H1 (cell line): ENCODE results near the gene PTPRJ. TPM values are rescaled to one million over a fixed set of nuclear protein-coding genes. Genes with fewer than 3 reads are reported as not detected.

Experiments used
- CTCF ChIA-PET: fragments of 300-600 bp; sonication (Branson Sonifier 250); formaldehyde crosslinking; loops from one replicate; lab custom pipeline; 2021; ENCODE audit not compliant: partially characterized antibody; lab: Charles Lee
- POLR2A ChIA-PET: fragments of 300-600 bp; sonication (Branson Sonifier 250); formaldehyde crosslinking; loops from one replicate; lab custom pipeline; 2021; ENCODE audit warnings: inconsistent platforms; ENCODE audit not compliant: partially characterized antibody; lab: Charles Lee
- DNase-seq, 2 experiments: peaks; one replicate each; pipeline versions ENCODE4 v3.0.0 to v3.0.0-alpha.2; 2010 to 2022; ENCODE audit warnings: low spot score in 2 of 2, low read depth in 1 of 2, mixed read lengths in 1 of 2
- FAIRE-seq: peaks from 2 replicates; lab custom pipeline; 2011; peaks lifted over from hg19 to GRCh38; lab: Jason Lieb, UNC
- H2AFZ ChIP-seq: 2 replicates; pipeline ENCODE4 v1.8.1; 2012; ENCODE audit warnings: low read length, inconsistent platforms
- H2AK5ac ChIP-seq: 2 replicates; pipeline ENCODE4 v1.6.1; 2013; ENCODE audit warnings: low read depth, low read length
- H2BK120ac ChIP-seq: replicated peaks from 2 replicates; pipeline ENCODE3; 2013; ENCODE audit warnings: low read depth, low read length, inconsistent platforms
- H2BK12ac ChIP-seq: 2 replicates; pipeline ENCODE4 v1.6.1; 2013; ENCODE audit warnings: low read depth, low read length
- H2BK15ac ChIP-seq: 2 replicates; pipeline ENCODE4 v1.6.1; 2013; ENCODE audit warnings: low read length
- H2BK20ac ChIP-seq: 2 replicates; pipeline ENCODE4 v1.6.1; 2013; ENCODE audit warnings: low read length
- H2BK5ac ChIP-seq: 2 replicates; pipeline ENCODE4 v1.6.1; 2013; ENCODE audit warnings: low read depth, low read length
- H3K14ac ChIP-seq: 2 replicates; pipeline ENCODE4 v1.6.1; 2013; ENCODE audit warnings: inconsistent platforms; ENCODE audit not compliant: insufficient read length
- H3K18ac ChIP-seq: 2 replicates; pipeline ENCODE4 v1.6.1; 2013; ENCODE audit warnings: low read length; ENCODE audit errors: extremely low read depth
- H3K23ac ChIP-seq: 2 replicates; pipeline ENCODE4 v1.6.1; 2013; ENCODE audit warnings: inconsistent platforms; ENCODE audit not compliant: insufficient read length
- H3K23me2 ChIP-seq: 2 replicates; pipeline ENCODE4 v1.6.1; 2013; ENCODE audit warnings: low read depth, low read length
- H3K27ac ChIP-seq: 2 replicates; pipeline ENCODE4 v1.6.1; 2011; ENCODE audit warnings: low read depth, low read length, inconsistent platforms
- H3K27me3 ChIP-seq, 4 experiments: replicated peaks in 1 of 4; 1 replicate in 1 of 4; 2 replicates in 3 of 4; pipeline versions ENCODE4 v1.6.1 to v1.8.1; 2011 to 2013; ENCODE audit warnings: low read length in 3 of 4, mild to moderate bottlenecking in 3 of 4, inconsistent platforms in 2 of 4, mixed read lengths in 2 of 4, moderate library complexity in 1 of 4; ENCODE audit not compliant: control insufficient read depth in 3 of 4, insufficient read depth in 3 of 4; ENCODE audit errors: extremely low read depth in 1 of 4
- H3K36me3 ChIP-seq, 4 experiments: 2 replicates each; pipeline versions ENCODE4 v1.6.1 to v1.8.1; 2011 to 2013; ENCODE audit warnings: mild to moderate bottlenecking in 4 of 4, low read length in 3 of 4, moderate library complexity in 2 of 4, control low read depth in 1 of 4, inconsistent platforms in 1 of 4; ENCODE audit not compliant: insufficient read depth in 4 of 4, control insufficient read depth in 2 of 4
- H3K4ac ChIP-seq: replicated peaks from 2 replicates; pipeline ENCODE3; 2013; ENCODE audit warnings: low read length, low read depth, mixed read lengths, inconsistent platforms; ENCODE audit not compliant: insufficient read length
- H3K4me1 ChIP-seq, 4 experiments: replicated peaks in 1 of 4; 1 replicate in 1 of 4; 2 replicates in 3 of 4; pipeline versions ENCODE4 v1.6.1 to v1.8.1; 2011 to 2013; ENCODE audit warnings: low read length in 3 of 4, inconsistent platforms in 2 of 4, mixed read lengths in 1 of 4; ENCODE audit not compliant: insufficient read depth in 4 of 4, control insufficient read depth in 3 of 4
- H3K4me2 ChIP-seq, 2 experiments: 2 replicates each; pipeline versions ENCODE4 v1.6.1 to v1.8.1; 2011 to 2013; ENCODE audit warnings: low read depth in 2 of 2, low read length in 2 of 2, control low read depth in 1 of 2, inconsistent platforms in 1 of 2, mild to moderate bottlenecking in 1 of 2; ENCODE audit not compliant: insufficient read depth in 1 of 2
- H3K4me3 ChIP-seq, 4 experiments: fragments of 200-600, 300-600 bp in 1 of 4; sonication (generic), shearing (Covaris generic), sonication (Bioruptor Twin) in 1 of 4; 2 replicates each; pipeline versions ENCODE4 v1.5.1 to v1.8.1; 2011 to 2016; ENCODE audit warnings: low read length in 4 of 4, low read depth in 3 of 4, control low read depth in 2 of 4, inconsistent platforms in 2 of 4, mild to moderate bottlenecking in 2 of 4, mixed read lengths in 1 of 4, moderate library complexity in 1 of 4; ENCODE audit not compliant: insufficient read depth in 2 of 4; ENCODE audit errors: extremely low read depth in 1 of 4
- H3K56ac ChIP-seq: replicated peaks from 2 replicates; pipeline ENCODE3; 2013; ENCODE audit warnings: low read depth, mild to moderate bottlenecking, mixed read lengths, low read length, inconsistent platforms; ENCODE audit not compliant: insufficient read length
- H3K79me1 ChIP-seq: 2 replicates; pipeline ENCODE4 v1.6.1; 2013; ENCODE audit warnings: low read depth, low read length, control low read depth
- H3K79me2 ChIP-seq, 2 experiments: 2 replicates each; pipeline versions ENCODE4 v1.6.1 to v1.8.1; 2012 to 2013; ENCODE audit warnings: low read length in 2 of 2, mild to moderate bottlenecking in 2 of 2, inconsistent platforms in 1 of 2; ENCODE audit not compliant: insufficient read depth in 2 of 2, control insufficient read depth in 1 of 2
- H3K9ac ChIP-seq, 4 experiments: replicated peaks in 1 of 4; 1 replicate in 1 of 4; 2 replicates in 3 of 4; pipeline versions ENCODE4 v1.6.1 to v1.8.1; 2011 to 2013; ENCODE audit warnings: low read depth in 3 of 4, low read length in 3 of 4, control low read depth in 2 of 4, mild to moderate bottlenecking in 2 of 4, moderate library complexity in 2 of 4, inconsistent platforms in 1 of 4; ENCODE audit errors: extremely low read depth in 1 of 4
- H3K9me3 ChIP-seq, 2 experiments: 2 replicates each; pipeline versions ENCODE4 v1.6.1 to v1.8.1; 2012 to 2013; ENCODE audit warnings: mild to moderate bottlenecking in 2 of 2, moderate library complexity in 2 of 2, control low read depth in 1 of 2, inconsistent platforms in 1 of 2, low read depth in 1 of 2, low read length in 1 of 2, mixed read lengths in 1 of 2; ENCODE audit not compliant: insufficient read depth in 2 of 2
- H4K20me1 ChIP-seq, 2 experiments: replicated peaks in 1 of 2; 2 replicates each; pipeline versions ENCODE3 to v1.8.1; 2011 to 2013; ENCODE audit warnings: inconsistent platforms in 2 of 2, low read length in 2 of 2, mild to moderate bottlenecking in 1 of 2; ENCODE audit not compliant: insufficient read depth in 2 of 2, control insufficient read depth in 1 of 2
- H4K5ac ChIP-seq: 2 replicates; pipeline ENCODE4 v1.6.1; 2013; ENCODE audit warnings: low read length, low read depth, mixed read lengths, inconsistent platforms; ENCODE audit not compliant: insufficient read length
- H4K8ac ChIP-seq: 2 replicates; pipeline ENCODE4 v1.8.0; 2013; ENCODE audit warnings: mild to moderate bottlenecking, moderate library complexity, low read length, inconsistent platforms; ENCODE audit not compliant: insufficient read depth; ENCODE audit errors: extremely low read depth
- H4K91ac ChIP-seq: replicated peaks from 2 replicates; pipeline ENCODE3; 2013; ENCODE audit warnings: low read length, mixed read lengths, inconsistent platforms; ENCODE audit not compliant: insufficient read length
- ATF3 ChIP-seq: IDR thresholded peaks from 2 replicates; pipeline ENCODE4 v1.6.1; 2011; ENCODE audit warnings: low read depth, mild to moderate bottlenecking, low read length; ENCODE audit not compliant: insufficient read depth
- EP300 ChIP-seq, 2 experiments: IDR thresholded peaks; 1 replicate in 1 of 2; 2 replicates in 1 of 2; pipeline ENCODE4 v1.6.1; 2011 to 2012; ENCODE audit warnings: low read depth in 2 of 2, low read length in 2 of 2, mild to moderate bottlenecking in 2 of 2, borderline replicate concordance in 1 of 2, inconsistent platforms in 1 of 2, moderate library complexity in 1 of 2
- EZH2 ChIP-seq: fragments of 200-600 bp; sonication (generic); IDR thresholded peaks from 2 replicates; pipeline ENCODE4 v1.7.1; 2012; ENCODE audit warnings: low read depth, mild to moderate bottlenecking, moderate library complexity, low read length, inconsistent platforms; ENCODE audit not compliant: severe bottlenecking
- JUND ChIP-seq: IDR thresholded peaks from 2 replicates; pipeline ENCODE4 v1.6.1; 2011; ENCODE audit warnings: mild to moderate bottlenecking, improper control_type of control experiment, low read length
- NANOG ChIP-seq: IDR thresholded peaks from 2 replicates; pipeline ENCODE4 v1.6.1; 2011; ENCODE audit warnings: low read length, low read depth, mild to moderate bottlenecking, inconsistent platforms; ENCODE audit not compliant: insufficient read depth, poor library complexity, severe bottlenecking
- NRF1 ChIP-seq: IDR thresholded peaks from 2 replicates; pipeline ENCODE4 v1.6.1; 2011; ENCODE audit warnings: mild to moderate bottlenecking, low read depth, low read length, improper control_type of control experiment
- RBBP5 ChIP-seq: IDR thresholded peaks from 2 replicates; pipeline ENCODE4 v1.7.1; 2012; ENCODE audit warnings: low read depth, mild to moderate bottlenecking, inconsistent platforms, low read length, moderate library complexity, borderline replicate concordance
- SIN3A ChIP-seq, 2 experiments: IDR thresholded peaks in 1 of 2; conservative IDR thresholded peaks in 1 of 2; 2 replicates each; pipeline ENCODE4 v1.6.1; 2011 to 2012; ENCODE audit warnings: low read length in 2 of 2, improper control_type of control experiment in 1 of 2, low read depth in 1 of 2, mild to moderate bottlenecking in 1 of 2
- SP1 ChIP-seq: IDR thresholded peaks from 2 replicates; pipeline ENCODE4 v1.6.1; 2011; ENCODE audit warnings: low read depth, low read length
- SP4 ChIP-seq: IDR thresholded peaks from 2 replicates; pipeline ENCODE4 v1.6.1; 2012; ENCODE audit warnings: low read length, inconsistent platforms
- SRF ChIP-seq: IDR thresholded peaks from 2 replicates; pipeline ENCODE4 v1.6.1; 2011; ENCODE audit warnings: mild to moderate bottlenecking, low read depth, low read length, moderate library complexity
- USF2 ChIP-seq: IDR thresholded peaks from 2 replicates; pipeline ENCODE4 v1.6.1; 2011; ENCODE audit warnings: low read length, improper control_type of control experiment
- WGBS, 2 experiments: shearing (Covaris generic) in 1 of 2; methylation state at CpG; one replicate each; pipeline versions ENCODE4 v1.1.6 to v1.1.7; 2013 to 2015; ENCODE audit warnings: low lambda C conversion rate in 2 of 2, mixed read lengths in 2 of 2, inconsistent platforms in 1 of 2, low coverage in 1 of 2, missing lambda C conversion rate in 1 of 2; ENCODE audit not compliant: insufficient replicate concordance in 2 of 2, insufficient coverage in 1 of 2, insufficient read length in 1 of 2; ENCODE audit errors: extremely low coverage in 1 of 2, missing lambda C conversion rate in 1 of 2; 5-methylcytosine and 5-hydroxymethylcytosine counted together
- polyA plus RNA-seq, 7 experiments: library from polyadenylated mRNA; depleted of rRNA in 3 of 7; stranded (reverse) in 5 of 7; unstranded in 2 of 7; fragments of >200 nt in 5 of 7; fragments of 200-250 nt in 2 of 7; gene quantifications; 1 replicate in 5 of 7; 2 replicates in 1 of 7; 4 replicates in 1 of 7; pipeline versions ENCODE4 v1.2.1 to v1.2.3, GENCODE V29; 2011 to 2013; ENCODE audit warnings: missing spikeins in 2 of 7, mixed read lengths in 2 of 7
- total RNA-seq: library from RNA; stranded (reverse); fragmentation: NEBNext Ultra II Directional; extraction: Animal tissue kit (Norgen Biotek cat#: 25700); gene quantifications from 2 replicates; pipeline ENCODE4 v1.2.1, GENCODE V29; 2021

Gene PTPRJ
- total and polyA plus RNA-seq, 2 of the 8 experiments (the other 6 are each of a cell fraction or from before 2014, with no cell fraction given), result 4.4 to 22.6 TPM

- Histone ChIP-seq H4K8ac (no peak overlapping the region), H3K79me1 (no peaks in the 10 kb centered on the region), H2BK120ac (no peak overlapping the region), H2AK5ac (no peak overlapping the region), H3K9ac (no peak overlapping the region), H3K4me2 (no peak overlapping the region), H4K20me1 (no peaks in the 10 kb centered on the region), H3K23me2 (no peaks in the 10 kb centered on the region; the same call in 1 of the 2 replicates), H3K79me2 (no peaks in the 10 kb centered on the region), H3K27me3 (no peaks in the 10 kb centered on the region), H2BK15ac (no peak overlapping the region), H3K27ac (no peak overlapping the region), H2BK12ac (no peak overlapping the region), H3K9me3 (no peaks in the 10 kb centered on the region), H3K56ac (no peak overlapping the region), H4K5ac (no peak overlapping the region), H2AFZ (no peak overlapping the region), H2BK5ac (no peak overlapping the region), H3K14ac (no peak overlapping the region), H3K4me3 (no peak overlapping the region), H3K23ac (no peak overlapping the region), H3K18ac (no peak overlapping the region), H2BK20ac (no peak overlapping the region), H3K4ac (no peak overlapping the region), H4K91ac (no peak overlapping the region), H3K4me1 (no peaks in the 10 kb centered on the region), H3K36me3 (peaks cover 0 to 11% (median 3%) of the 10 kb centered on the region in 4 experiments; a peak in 4 of 8 replicates)
- DNase-seq (no peak), FAIRE-seq (no peak)
- ChIA-PET CTCF (interaction anchor here (0.7 kb wide), 1 partner anchor 188 kb away, joined by 3 read pairs; no protein-coding TSS in a partner anchor), POLR2A (no interaction called here)
- WGBS, 2 experiments, result 89% methylated on average over 11 of the region's 11 CpGs; no CpG with 5 or more reads in 1 of the 2 experiments
- TF ChIP-seq SP1, result no peak
- no peak for TF ChIP-seq RBBP5
- no peak for TF ChIP-seq USF2
- no peak for TF ChIP-seq EZH2
- TF ChIP-seq SIN3A (conservative IDR thresholded peaks at IDR 0.05 in 1 of 2, IDR thresholded peaks at IDR 0.05 in 1 of 2; ENCODE audit: low read depth in 1 of 2, low read length in 2 of 2), result no peak
- TF ChIP-seq JUND, result no peak
- TF ChIP-seq EP300 (IDR thresholded peaks at IDR 0.05; ENCODE audit: borderline replicate concordance in 1 of 2, low read depth in 2 of 2, low read length in 2 of 2), result no peak
- no peak for TF ChIP-seq NANOG
- no peak for TF ChIP-seq ATF3
- no peak for TF ChIP-seq SRF
- no peak for TF ChIP-seq SP4
- TF ChIP-seq NRF1, result no peak
These were observed 144.5 kb downstream of the PTPRJ start for GRCh38 chr11:48124880-48125279.
